ENCODE results near the gene VRK1.

Gene VRK1

DNA sequence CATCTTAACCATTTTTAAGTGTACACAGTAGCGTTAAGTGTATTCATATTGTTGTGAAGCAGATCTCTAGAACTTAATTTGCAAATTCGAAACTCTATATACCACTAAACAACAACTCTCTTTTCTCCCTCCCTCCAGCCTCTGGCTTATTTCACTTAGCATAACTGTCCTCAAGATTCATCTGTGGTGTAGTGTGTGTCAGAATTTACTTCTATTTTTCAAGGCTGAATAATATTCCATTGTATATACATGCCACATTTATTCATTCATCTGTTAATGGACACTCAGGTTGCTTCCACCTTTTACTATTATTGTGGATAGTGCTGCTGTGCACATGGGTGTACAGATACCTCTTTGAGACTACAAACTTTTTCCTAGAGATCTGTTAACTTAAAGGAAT lies 26.5 kb downstream of the VRK1 start:
- DNase-seq (ENCODE audit: extremely low read depth, insufficient read length): no peak
- no peak overlapping the region for H3K4me3 ChIP-seq (replicated peaks; ENCODE audit: low read depth, low read length)
- H3K36me3 ChIP-seq (ENCODE audit: control insufficient read depth, insufficient read depth, low read length): no peaks in the 10 kb centered on the region
- no peak for TF ChIP-seq CTCF (IDR thresholded peaks at IDR 0.05; ENCODE audit: insufficient read depth, low read length, poor library complexity, severe bottlenecking)
- H3K27me3 ChIP-seq (replicated peaks; ENCODE audit: control insufficient read depth, insufficient read depth, low read length): no peaks in the 10 kb centered on the region

DNA sequence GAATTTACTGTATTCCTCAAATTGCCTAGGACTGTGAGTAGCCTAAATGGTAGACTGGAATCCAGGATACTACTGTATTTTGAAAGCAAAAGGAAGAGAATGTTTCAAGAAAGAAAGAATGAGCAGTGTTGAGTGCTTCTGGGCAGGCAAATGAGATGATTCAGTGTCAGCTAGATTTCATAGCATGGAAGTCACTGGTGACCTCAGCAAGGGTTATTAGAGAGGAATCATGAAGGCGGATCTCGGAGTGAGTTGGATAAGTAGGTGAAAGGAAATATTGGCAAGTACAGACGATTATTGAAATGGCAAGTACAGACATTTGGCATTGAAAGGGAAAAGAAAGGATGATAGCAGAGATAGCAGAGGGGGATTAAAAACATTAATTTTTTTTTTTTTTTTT lies 27.1 kb downstream of the VRK1 start:
- no peaks in the 10 kb centered on the region for H3K36me3 ChIP-seq (ENCODE audit: control insufficient read depth, insufficient read depth, low read length)
- TF ChIP-seq CTCF (IDR thresholded peaks at IDR 0.05; ENCODE audit: insufficient read depth, low read length, poor library complexity, severe bottlenecking): no peak
- no peaks in the 10 kb centered on the region for H3K27me3 ChIP-seq (replicated peaks; ENCODE audit: control insufficient read depth, insufficient read depth, low read length)
- H3K4me3 ChIP-seq (replicated peaks; ENCODE audit: low read depth, low read length): no peak overlapping the region
- DNase-seq (ENCODE audit: extremely low read depth, insufficient read length): no peak

DNA sequence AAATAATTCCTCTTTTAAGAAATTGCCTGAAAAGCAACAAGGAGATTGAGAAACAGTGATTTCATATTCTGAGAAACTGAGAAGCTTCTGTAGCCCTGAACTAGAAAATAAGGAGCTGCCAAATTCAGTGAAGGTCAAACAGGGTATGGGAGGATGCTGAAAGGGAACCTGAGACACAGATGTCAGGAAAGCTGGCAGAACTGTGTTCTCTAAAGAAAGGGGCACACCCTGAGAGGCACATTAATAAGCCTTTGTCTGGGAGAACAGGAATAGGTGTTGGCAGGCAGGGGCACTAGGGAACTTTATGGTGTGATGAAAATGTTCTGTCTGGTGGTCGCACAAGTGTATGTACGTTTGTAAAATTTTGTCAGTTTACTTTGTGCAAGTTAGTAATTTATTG lies 29.6 kb downstream of the VRK1 start:
- H3K36me3 ChIP-seq (ENCODE audit: control insufficient read depth, insufficient read depth, low read length): no peaks in the 10 kb centered on the region
- DNase-seq (ENCODE audit: extremely low read depth, insufficient read length): no peak
- no peak overlapping the region for H3K4me3 ChIP-seq (replicated peaks; ENCODE audit: low read depth, low read length)
- TF ChIP-seq CTCF (IDR thresholded peaks at IDR 0.05; ENCODE audit: insufficient read depth, low read length, poor library complexity, severe bottlenecking): no peak
- no peaks in the 10 kb centered on the region for H3K27me3 ChIP-seq (replicated peaks; ENCODE audit: control insufficient read depth, insufficient read depth, low read length)

- no peak overlapping the region for H3K4me3 ChIP-seq (replicated peaks; ENCODE audit: low read depth, low read length)
- DNase-seq (ENCODE audit: extremely low read depth, insufficient read length): no peak
- TF ChIP-seq CTCF (IDR thresholded peaks at IDR 0.05; ENCODE audit: insufficient read depth, low read length, poor library complexity, severe bottlenecking): no peak
- H3K36me3 ChIP-seq (ENCODE audit: control insufficient read depth, insufficient read depth, low read length): no peaks in the 10 kb centered on the region
- no peaks in the 10 kb centered on the region for H3K27me3 ChIP-seq (replicated peaks; ENCODE audit: control insufficient read depth, insufficient read depth, low read length)
Measured at GRCh38 chr14:96827290-96827689, 30.1 kb downstream of the VRK1 start.

- H3K27me3 ChIP-seq (replicated peaks; ENCODE audit: control insufficient read depth, insufficient read depth, low read length): no peaks in the 10 kb centered on the region
- DNase-seq (ENCODE audit: extremely low read depth, insufficient read length): no peak
- no peaks in the 10 kb centered on the region for H3K36me3 ChIP-seq (ENCODE audit: control insufficient read depth, insufficient read depth, low read length)
- H3K4me3 ChIP-seq (replicated peaks; ENCODE audit: low read depth, low read length): no peak overlapping the region
- TF ChIP-seq CTCF (IDR thresholded peaks at IDR 0.05; ENCODE audit: insufficient read depth, low read length, poor library complexity, severe bottlenecking): no peak
Measured at GRCh38 chr14:96829791-96830190, 32.6 kb downstream of the VRK1 start.

DNA sequence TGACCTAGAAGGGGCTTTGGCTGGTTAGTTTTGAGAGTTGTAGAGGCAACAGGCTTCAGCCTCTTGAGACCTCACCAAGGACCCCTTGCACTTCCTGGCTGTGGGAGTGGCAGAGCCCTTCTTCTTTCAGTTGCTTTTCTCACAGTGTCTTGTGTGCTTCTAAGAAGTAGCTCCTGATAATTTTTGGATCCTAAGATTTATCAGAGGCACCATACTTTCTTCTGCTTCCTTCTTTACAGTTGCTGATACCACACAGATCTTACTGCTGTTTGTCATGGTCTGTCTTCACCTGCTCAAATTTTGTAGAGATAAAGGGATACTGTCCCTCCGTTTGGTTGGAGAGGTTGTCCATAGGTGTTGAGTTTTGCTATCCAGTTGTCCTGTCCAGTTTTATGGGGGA lies 33.8 kb downstream of the VRK1 start:
- DNase-seq (ENCODE audit: extremely low read depth, insufficient read length): no peak
- Histone ChIP-seq H3K4me3 (replicated peaks; ENCODE audit: low read depth, low read length) (no peak overlapping the region), H3K36me3 (ENCODE audit: control insufficient read depth, insufficient read depth, low read length) (no peaks in the 10 kb centered on the region), H3K27me3 (replicated peaks; ENCODE audit: control insufficient read depth, insufficient read depth, low read length) (no peaks in the 10 kb centered on the region)
- TF ChIP-seq CTCF (IDR thresholded peaks at IDR 0.05; ENCODE audit: insufficient read depth, low read length, poor library complexity, severe bottlenecking): no peak
